HG02938 (cell line): Measurements from ENCODE around the gene TLL1.

Experiments used
- ATAC-seq: cut with Tn5 transposase; IDR thresholded peaks from one replicate; pipeline ENCODE4 v1.9.1; 2021; ENCODE audit warnings: mild to moderate bottlenecking, moderate library complexity; ENCODE audit not compliant: unreplicated experiment

The TLL1 gene

DNA sequence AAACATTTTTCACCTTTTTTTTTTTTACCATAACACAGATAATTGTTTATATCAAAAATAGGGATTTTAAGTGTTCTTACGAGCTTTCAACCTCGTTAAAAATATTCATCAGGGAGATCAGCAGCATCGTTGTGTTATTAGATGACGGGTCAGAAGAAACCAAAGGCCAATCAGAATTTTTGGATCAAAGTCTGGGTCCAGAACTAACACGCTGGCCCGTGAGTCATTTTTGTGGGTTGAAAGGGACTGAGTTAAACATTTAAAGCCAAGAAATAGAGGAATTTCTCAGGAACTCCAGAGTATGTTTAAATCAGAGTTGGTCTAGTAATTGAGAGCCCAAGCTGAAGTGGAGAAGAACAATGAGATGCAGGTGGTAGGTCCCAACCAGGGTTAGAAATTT lies 170.8 kb downstream of the TLL1 start:
- ATAC-seq: no peak

DNA sequence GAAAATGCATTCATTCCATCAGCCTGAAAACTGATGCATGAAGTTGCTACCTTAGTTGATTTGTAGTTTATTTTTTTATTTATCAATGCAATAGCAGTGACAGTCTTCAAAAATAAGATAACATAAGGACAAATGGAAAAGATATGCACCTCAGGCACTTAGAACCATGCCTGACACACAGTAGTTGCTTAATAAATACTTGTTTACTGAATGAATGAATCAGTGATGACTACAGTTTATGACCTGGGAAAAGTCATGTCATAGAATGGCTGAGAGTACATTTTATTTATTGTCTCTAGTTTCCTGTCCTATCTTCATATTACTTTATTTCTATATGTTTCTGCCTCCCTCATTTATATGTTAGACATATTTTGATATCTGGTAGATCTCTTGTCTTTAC lies 171.8 kb downstream of the TLL1 start:
- no peak for ATAC-seq

DNA sequence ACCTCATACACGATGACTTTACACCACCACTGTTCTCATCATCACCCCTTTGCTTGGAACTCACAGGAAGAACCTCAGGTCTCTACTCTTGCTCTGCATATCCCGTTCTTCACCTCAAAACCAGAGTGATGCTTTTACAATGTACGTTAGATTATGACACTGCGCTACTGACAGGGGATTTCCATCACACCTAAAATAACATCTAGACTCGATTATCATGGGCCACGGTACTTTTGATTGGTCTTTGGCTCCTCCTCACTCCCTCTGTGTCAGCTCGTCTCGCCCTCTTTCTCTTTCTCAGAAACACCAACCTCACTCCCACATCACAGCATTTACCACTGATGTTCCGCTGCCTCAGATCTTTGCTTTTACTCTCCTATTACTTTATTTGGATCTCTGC lies 172.4 kb downstream of the TLL1 start:
- ATAC-seq: no peak

DNA sequence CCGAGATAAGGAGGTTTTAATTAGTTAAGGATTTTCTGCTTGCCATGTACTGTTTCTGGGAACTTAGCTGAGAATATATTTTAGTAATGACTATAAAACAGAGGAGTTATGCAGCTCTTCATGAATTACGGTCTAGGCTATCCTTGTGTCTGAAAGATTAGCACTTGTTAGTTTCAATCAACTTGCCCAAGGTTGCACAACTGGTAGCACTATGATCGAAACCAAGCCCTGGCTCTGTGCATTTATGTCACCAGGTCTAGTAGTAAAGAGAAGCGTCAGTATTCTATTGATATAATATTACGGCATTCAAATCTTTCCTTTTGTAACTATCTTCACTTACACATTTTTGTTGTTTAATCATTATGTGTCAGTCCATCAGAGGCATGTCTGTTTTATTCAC lies 176.0 kb downstream of the TLL1 start:
- ATAC-seq: no peak

DNA sequence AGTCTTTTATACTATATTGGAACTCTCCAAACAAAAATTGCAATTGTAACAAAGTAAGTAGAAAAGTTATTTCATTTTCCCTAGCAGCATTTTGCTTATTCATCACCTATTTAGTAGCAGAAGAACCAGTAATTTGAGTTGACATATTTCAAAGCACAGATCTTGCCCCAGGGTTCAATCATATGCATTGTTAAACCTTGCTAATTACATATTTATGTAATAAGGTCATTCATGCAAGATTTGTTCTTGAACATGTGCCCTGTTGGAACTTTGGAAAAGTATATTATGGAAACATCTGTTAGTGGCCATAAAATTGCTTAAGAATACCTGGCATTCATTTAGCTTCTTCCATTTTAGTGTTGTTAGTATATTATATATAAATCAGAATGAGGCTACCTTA lies 191.7 kb downstream of the TLL1 start:
- ATAC-seq: no peak

DNA sequence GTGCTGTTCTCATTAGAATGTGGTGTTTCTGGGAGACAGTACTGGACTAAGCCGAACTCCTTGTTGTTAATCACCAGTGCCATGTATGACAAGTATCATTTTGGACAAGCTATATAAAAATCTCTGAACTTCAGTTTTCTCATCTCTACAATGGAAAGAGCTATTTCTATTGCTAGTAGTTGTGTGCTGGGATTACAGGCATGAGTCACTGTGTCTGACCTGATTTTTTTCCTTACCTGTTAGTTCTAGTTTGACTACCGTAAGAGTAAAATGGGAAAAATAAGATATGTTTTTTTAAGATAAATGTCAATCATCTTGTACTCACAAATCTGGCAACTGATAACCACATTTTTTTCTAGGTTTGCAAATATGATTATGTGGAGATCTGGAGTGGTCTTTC lies 192.3 kb downstream of the TLL1 start:
- no peak for ATAC-seq

DNA sequence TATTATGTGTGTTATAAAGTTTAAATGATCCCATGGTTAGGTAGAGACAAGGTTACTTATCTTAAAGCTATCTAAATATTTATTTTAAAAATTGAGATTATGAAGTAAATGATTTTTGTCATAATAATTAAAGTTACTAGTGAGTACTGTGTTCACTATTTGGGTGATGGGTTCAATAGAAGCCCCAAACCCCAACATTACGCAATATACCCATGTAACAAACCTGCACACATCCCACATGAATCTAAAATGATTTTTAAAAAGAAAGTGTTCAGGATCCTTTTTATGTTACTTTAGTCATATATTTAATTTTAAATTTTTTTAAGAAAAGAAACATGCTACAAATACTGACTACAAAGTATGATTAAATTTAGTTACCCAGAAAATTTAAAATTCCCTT lies 193.9 kb downstream of the TLL1 start:
- ATAC-seq: no peak

DNA sequence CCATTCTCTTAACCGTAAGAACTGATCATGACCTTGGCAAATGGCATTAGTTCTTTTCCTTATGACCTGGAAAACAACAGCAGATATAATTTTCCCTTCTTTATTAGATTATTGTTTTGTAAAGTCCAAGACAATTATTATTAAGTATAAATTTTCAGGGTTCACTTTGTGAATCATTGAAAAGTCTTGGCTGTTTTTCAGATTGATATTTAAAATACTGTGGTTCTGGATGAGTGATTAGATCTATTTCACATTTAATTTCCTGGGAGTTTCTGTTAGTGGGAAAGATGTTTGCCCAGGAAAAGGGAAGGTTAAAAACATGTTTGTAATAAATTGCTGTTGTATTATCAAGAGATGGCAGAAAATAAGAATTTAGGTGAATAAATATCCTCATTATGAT lies 194.9 kb downstream of the TLL1 start:
- ATAC-seq: no peak

DNA sequence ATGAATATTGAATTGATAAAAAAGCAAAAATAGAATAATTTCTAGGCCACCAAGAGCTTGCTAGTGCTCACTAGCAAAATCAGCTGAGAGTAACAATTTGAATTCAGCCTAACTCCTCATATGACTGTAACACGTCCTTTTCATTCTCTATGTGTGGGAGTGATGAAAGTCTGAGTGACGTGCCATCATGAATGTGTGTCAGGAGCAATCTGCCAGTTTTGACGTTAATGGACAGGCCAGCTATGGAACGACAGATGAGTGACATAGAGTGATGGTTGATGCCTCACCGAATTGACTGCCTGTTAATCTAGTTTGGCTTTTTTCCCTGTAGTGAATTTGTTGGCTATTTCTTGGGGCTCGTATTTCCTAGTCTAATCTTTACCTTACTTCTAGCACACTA lies 200.7 kb downstream of the TLL1 start:
- ATAC-seq: no peak

DNA sequence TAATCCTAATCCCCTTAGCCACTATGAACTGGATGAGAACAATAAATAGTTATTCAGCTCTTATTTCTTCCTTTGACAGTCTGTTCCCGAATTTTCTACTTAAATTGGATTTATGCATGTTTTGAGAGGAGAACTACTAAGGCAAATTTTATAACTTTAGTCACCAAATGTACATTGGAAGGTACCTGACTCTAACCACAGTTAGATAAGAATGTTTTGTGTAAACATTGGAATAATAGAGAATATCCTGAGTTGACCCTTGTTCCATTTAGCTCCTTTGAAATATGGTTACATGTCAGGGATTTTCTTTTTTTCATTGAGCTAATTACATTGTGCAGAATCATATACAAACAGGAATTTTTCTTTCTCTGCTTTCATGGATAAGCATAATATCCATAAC lies 202.6 kb downstream of the TLL1 start:
- no peak for ATAC-seq

DNA sequence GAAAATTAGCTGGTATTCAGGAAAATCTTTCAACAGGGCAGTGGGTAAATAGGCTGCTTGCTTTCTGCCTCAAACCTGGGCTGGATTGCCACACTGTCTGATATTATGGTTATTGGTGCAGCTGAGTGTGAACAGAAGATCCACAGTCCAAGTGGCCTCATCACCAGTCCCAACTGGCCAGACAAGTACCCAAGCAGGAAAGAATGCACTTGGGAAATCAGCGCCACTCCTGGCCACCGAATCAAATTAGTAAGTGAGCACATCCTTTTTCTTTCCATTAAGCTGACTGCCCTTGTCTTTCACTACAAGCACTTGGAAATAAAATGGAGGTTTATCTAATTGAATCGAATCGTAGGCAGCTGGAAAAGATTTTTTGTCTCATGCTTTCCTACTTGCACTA lies 204.7 kb downstream of the TLL1 start:
- ATAC-seq: no peak

DNA sequence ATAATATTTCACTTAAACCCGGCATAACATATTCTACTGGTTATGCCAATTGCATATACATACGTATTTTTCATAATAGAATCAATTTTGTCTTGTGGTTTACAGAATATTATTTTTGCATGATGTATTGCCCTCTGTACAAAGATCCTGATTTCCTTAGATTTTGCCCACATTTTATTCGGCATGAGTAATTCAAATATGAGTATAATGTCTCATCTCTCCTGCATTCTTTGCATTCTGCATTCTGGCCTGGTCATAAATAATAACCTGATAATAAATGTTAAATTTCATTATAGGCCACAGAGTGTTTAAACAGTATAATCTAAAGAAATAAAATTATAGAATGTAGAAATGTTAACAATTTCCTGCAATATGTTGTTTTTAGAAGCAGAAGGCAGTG lies 205.3 kb downstream of the TLL1 start:
- no peak for ATAC-seq

DNA sequence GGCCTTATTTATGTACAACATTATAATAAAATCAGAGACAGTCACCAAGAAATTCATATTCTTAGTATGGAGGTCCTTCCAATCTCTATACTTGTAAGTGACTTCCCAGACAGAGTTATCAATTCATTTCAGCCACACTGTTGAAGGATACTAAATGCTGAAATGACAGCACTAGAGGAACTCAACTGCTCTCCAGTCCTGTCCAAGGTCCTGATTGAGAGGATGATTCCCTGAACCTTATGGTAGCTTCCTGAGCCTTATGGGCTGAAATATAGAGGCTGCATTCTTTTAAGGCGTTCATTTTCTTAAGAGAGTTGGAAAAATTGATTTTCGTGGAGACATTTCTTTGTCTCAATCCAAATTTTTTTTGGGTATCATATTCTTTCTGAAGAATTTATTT lies 205.9 kb downstream of the TLL1 start:
- ATAC-seq: no peak

DNA sequence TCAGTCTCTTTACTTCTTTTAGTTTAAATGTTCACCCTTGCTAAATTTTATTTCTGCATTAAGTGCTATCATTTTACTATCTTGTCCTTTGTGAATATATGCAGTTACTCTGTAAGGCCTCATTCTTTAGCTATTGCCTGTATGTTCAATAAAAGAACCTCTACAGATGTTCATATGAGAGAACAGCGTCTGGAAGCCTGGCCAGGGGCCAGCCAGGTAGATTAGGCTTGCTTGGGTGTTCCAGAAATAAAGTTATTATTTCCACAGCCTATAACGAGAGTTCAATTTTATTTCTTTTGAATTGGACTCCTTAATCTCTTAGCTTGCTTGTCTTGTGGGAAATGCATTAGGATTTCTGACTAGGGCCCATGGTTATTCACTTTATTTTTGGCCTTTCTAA lies 214.5 kb downstream of the TLL1 start:
- no peak for ATAC-seq

DNA sequence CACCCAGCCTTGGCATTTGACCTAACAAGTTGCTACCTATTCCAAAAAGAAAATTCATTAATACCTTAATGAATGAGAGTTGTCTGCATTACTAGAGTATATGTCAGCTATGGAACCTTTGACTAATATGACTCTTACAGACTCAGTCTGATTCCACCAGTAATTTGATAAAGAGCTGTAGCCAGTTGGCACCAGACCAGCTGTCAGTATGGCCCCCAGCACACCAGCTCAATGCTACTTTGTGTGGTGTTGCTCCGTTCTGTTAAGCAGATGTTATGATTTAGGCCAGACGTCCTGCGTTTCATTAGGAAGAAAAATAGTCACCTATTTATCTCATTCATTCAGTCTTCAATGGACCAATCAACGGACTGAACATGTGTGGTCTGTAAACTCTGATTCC lies 215.5 kb downstream of the TLL1 start:
- ATAC-seq: no peak

DNA sequence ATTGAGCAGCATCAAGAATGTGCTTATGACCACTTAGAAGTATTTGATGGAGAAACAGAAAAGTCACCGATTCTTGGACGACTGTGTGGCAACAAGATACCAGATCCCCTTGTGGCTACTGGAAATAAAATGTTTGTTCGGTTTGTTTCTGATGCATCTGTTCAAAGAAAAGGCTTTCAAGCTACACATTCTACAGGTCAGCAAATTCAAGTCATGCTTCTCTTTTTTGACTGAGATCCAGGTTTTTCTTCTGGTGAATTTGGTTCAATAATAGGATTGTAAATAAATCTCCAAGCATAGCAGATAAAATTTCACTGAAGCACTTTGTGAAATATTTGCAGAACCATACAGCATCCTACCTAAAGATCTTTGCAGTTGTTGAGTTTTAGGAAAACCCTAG lies 218.1 kb downstream of the TLL1 start:
- ATAC-seq: no peak

DNA sequence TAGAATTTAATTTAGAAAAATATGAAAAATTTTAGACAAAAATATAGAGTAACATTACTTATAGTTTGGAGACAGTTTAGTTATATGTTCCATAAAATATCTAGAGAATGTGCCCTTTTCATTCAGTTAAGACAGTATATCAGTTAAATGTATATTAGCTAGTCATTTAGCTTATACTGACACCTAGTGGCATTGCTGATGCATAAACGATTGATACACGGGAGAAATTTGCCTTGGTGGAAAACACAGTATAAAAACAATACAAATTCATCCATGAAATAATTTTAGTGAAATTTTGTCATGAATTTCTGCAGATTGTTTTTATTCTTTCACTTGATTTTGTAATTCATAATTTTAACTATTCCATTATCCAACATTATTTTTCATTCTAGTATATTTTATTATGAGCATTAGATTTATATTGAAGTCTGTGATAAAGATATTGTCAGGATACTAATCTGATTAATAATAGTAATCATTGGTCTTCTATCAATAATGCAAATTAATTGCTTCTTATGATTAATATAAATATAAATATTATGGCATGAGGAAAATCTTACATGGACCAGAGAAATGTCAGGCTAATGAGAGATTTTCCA lies 219.0 kb downstream of the TLL1 start:
- peak; percentile 93 for ATAC-seq

DNA sequence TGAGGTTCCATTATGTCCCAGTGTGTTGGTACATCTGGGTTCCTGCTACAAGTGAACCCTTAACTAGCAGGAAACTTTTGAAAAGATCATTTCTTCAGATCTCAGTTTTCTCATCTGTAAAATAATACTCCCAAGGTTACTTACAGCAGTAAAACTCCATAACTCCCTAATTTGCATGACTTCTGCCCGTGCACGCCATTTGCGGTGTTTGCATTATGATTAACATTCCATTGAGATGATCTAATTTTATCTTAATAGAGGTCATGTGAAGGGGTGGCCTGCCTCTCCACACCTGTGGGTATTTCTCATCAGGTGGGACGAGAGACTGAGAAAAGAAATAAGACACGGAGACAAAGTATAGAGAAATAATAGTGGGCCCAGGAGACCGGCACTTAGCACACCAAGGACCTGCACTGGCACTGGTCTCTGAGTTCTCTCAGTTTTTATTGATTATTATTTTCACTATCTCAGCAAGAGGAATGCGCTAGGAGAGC lies 219.8 kb downstream of the TLL1 start:
- ATAC-seq: no peak

DNA sequence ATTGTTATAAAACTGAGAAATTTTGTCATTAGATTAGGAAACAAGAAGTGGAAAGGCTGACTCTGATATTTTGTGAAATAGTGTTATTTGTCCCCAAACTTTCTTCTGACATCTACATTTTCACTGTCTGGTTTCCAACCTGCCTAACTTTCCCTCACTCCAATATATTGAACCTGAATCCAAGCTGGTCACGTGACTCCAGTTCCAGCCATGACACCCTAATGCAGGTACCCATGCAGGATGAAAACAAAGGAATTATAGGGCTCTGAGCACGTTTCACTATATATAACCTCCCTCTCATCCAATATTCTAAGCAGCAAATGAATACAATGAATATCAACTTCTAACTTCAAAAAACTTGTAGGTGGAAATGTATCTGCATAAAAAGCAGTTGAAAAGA lies 231.6 kb downstream of the TLL1 start:
- ATAC-seq: no peak

DNA sequence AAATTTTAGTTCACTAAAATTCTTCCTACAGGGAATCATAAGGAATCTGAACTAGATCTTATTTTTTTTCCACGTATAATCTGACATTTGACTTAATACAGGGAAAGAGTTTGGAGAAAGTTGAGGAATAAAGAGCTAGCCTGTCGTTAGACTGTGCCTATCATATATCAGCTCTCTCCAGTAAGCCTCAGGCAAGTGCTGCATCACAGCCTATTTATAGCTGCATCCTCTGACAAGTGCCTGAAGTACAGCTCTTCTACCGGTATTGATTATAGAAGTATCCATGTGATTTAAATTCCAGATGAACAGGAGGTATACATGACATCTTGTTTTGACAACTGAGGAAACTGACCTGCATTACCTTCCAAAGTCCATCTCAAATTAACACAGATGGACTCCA lies 248.9 kb downstream of the TLL1 start:
- no peak for ATAC-seq

DNA sequence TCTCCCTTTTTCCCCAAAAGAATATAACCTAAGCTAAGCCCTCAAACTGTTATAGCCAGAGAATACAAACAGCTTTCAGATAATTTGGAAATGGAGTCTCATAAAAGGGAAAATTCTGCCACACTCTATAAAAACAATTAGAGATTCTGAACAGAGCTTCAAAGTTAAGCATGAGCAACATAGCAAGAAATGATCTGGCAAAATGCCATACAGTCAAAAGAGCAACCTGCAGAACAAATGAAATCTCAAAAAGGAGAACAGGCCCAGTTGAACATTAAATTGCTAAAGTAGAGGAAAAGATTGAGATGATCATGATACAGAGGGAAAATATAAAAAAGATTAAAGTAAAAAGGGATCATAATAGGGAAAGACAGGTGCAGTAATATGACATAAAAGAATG lies 250.5 kb downstream of the TLL1 start:
- ATAC-seq: no peak

DNA sequence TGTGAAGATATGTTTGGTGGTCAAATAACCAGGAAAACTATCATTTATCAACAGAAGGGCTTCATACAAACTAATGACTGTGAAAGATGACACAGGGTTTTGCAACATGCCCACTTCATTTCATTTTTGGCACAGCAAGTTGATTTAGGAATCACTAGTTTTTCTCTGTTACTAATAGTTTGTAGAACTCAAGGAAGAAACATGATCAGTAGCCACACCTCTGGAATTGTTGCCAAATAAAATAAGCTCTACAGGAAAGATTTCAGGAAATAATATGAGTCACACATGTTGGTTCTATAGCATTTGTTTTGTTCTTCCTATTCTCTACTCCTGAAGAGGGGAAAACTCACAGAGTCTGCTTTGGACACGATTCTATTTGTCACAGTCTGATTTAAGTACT lies 255.4 kb downstream of the TLL1 start:
- no peak for ATAC-seq

DNA sequence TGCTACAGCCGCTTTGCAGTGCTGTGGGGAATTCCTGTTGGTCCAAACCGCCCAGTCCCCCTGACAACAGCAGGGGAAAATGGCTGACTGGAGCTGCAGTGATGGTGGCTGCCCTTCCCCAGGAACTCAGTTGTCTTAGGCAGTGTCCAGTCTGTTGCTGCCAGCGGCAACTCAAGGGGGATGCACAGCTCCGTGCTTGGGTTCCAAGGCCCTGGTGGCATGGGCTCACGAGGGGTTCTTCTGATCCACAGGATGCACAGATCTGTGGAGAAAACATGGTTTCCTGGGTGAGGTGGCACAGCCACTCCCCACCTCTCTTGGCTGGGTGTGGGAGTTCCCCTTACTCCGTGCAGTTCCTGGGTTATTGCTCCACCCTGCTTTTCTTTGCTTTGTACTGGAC lies 261.2 kb downstream of the TLL1 start:
- no peak for ATAC-seq

DNA sequence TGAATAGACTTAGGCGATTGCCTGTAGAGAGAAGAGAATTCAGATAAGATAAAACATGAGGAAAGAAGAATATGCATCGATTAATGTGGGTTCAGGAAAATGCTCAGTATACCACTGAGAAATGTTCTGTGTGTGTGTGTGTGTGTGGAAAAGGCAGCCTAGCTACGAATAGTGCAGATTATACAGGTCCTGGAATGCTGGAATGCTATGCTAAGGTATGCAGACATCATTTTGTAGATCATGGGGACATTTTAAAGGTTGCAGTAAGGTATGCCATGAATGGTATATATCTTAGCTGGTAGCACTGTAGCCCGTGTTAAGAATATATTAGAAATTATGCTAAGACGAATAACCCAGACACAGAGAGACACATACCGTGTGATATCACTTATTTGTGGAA lies 267.9 kb downstream of the TLL1 start:
- no peak for ATAC-seq
